NT2/D1 (cell line): ENCODE data around the gene MADCAM1.

Experiments used
- YY1 ChIP-seq: IDR thresholded peaks from 2 replicates; pipeline ENCODE4 v1.6.1; 2011; ENCODE audit not compliant: insufficient read length, insufficient read depth
- ZNF274 ChIP-seq: IDR thresholded peaks from 2 replicates; pipeline ENCODE4 v1.6.1; 2011; ENCODE audit warnings: mild to moderate bottlenecking, low read depth, low read length

DNA sequence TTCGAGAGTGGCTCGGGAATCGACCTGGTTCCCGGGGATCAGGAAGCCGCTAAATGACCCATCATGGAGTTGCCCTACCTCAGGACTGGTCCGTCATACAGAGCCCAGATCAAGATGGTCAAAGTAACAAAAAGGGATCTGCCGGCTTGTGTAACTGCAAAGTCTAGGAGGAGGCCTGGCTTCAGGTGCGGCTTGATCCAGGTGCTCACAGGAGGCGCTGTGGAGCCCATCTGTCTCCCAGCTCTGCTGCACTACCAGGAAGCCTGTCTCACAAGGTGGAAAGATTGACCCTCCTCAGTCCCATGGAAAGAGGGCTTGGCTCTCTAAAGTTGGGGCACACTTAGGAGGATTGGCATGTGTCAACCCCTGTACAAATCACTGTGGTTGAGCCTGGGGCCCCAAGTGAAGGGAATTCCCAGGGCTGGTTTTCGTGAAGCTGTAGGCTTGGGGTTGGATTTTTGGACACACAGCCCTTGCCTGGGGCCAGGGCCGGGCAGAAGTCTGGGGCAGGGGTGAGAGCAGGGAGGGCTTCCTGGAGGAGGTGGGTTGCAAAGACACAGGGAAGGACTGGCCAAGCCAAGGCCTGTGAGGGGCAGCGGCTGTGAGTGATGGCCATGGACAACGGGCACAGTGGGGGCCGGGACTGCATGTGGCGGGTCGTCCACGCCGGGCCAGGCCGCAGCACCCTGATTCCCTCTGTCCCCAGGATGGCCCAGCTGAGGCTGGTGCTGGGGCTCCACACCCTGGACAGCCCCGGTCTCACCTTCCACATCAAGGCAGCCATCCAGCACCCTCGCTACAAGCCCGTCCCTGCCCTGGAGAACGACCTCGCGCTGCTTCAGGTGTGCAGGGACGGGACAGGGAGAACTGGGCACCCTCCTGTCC is 51.8 kb downstream of the MADCAM1 start:
- no peak for TF ChIP-seq YY1
- no peak for TF ChIP-seq ZNF274
